ENCODE measurements around the gene UNC13C. TPM values are rescaled to one million over a fixed set of nuclear protein-coding genes. Genes with fewer than 3 reads are reported as not detected.
"Not testable (repeated sequence)": the region's sequence is repeated elsewhere in the genome, so short reads cannot be mapped to it uniquely, and the experiment has no call there.

UNC13C gene
- total RNA-seq (4.4 TPM), polyA plus RNA-seq (ENCODE audit: insufficient read depth in 1 of 8, insufficient read length in 8 of 8, low replicate concordance in 1 of 8) (1 to 10 TPM; 2.0 to 5.7 (median 3.1) TPM)
- long read RNA-seq, donor 1: 0 reads
- long read RNA-seq, donor 2: 0 reads
- long read RNA-seq, donor 3: 0 reads
- long read RNA-seq, donor 4: 0 reads
- long read RNA-seq, donor 5: 0 reads
- long read RNA-seq, donor 6: 0 reads
- long read RNA-seq, donor 7: 0 reads
- long read RNA-seq, donor 8: 0 reads
- long read RNA-seq, donor 9: 0 reads
- long read RNA-seq, donor 10: 0 reads
- long read RNA-seq, donor 11: 0 reads

- WGBS (ENCODE audit: insufficient coverage): 2% methylated on average over 28 of the region's 30 CpGs
- Histone ChIP-seq H3K27ac (ENCODE audit: low read length) (no peak within 1 kb of the TSS), H3K4me3 (ENCODE audit: low read length) (peak within 1 kb of the TSS; percentile 39), H3K36me3 (ENCODE audit: control insufficient read depth, insufficient read depth, low read length) (no peaks in the 10 kb centered on the region), H3K4me1 (ENCODE audit: control insufficient read depth, insufficient read depth, low read length) (peaks cover 6% of the 10 kb centered on the region), H3K9me3 (replicated peaks; ENCODE audit: control insufficient read depth, low read depth, low read length) (no peaks in the 10 kb centered on the region), H3K27me3 (ENCODE audit: control insufficient read depth, insufficient read depth, low read length) (peaks cover 5% of the 10 kb centered on the region)
- peak; percentile 62 for DNase-seq
Measured at GRCh38 chr15:53978253-53978906, at the start of gene UNC13C. Gene UNC13C (plus strand): TSS chr15:53978441. CDS start chr15:54012904, 34,463 bp downstream.

GRCh38 chr15:53936137-53936536 is 42.1 kb upstream of the UNC13C start:
- no peak overlapping the region for H3K27ac ChIP-seq (ENCODE audit: low read length)
- no peaks in the 10 kb centered on the region for H3K36me3 ChIP-seq (ENCODE audit: control insufficient read depth, insufficient read depth, low read length)
- no peaks in the 10 kb centered on the region for H3K27me3 ChIP-seq (ENCODE audit: control insufficient read depth, insufficient read depth, low read length)
- peaks cover 21% of the 10 kb centered on the region for H3K9me3 ChIP-seq (replicated peaks; ENCODE audit: control insufficient read depth, low read depth, low read length)
- no peaks in the 10 kb centered on the region for H3K4me1 ChIP-seq (ENCODE audit: control insufficient read depth, insufficient read depth, low read length)
- no peak overlapping the region for H3K4me3 ChIP-seq (ENCODE audit: low read length)
- DNase-seq: no peak

- peaks cover 21% of the 10 kb centered on the region for H3K9me3 ChIP-seq (replicated peaks; ENCODE audit: control insufficient read depth, low read depth, low read length)
- WGBS (ENCODE audit: insufficient coverage): no CpG with 5 or more reads among the region's 2 CpGs
Measured at GRCh38 chr15:53937632-53938031, 40.6 kb upstream of the UNC13C start.

GRCh38 chr15:53950572-53950971 is 27.7 kb upstream of the UNC13C start:
- Histone ChIP-seq H3K9me3 (replicated peaks; ENCODE audit: control insufficient read depth, low read depth, low read length) (peaks cover 3% of the 10 kb centered on the region), H3K4me3 (ENCODE audit: low read length) (no peak overlapping the region), H3K27me3 (ENCODE audit: control insufficient read depth, insufficient read depth, low read length) (no peaks in the 10 kb centered on the region), H3K4me1 (ENCODE audit: control insufficient read depth, insufficient read depth, low read length) (no peaks in the 10 kb centered on the region), H3K27ac (ENCODE audit: low read length) (no peak overlapping the region), H3K36me3 (ENCODE audit: control insufficient read depth, insufficient read depth, low read length) (no peaks in the 10 kb centered on the region)
- no peak for DNase-seq
- WGBS (ENCODE audit: insufficient coverage): no CpG with 5 or more reads among the region's 3 CpGs

More at GRCh38 chr15:53937632-53938031, 40.6 kb upstream of the UNC13C start:
- H3K4me1 ChIP-seq (ENCODE audit: control insufficient read depth, insufficient read depth, low read length); H3K36me3 ChIP-seq (ENCODE audit: control insufficient read depth, insufficient read depth, low read length); DNase-seq; H3K27me3 ChIP-seq (ENCODE audit: control insufficient read depth, insufficient read depth, low read length); H3K27ac ChIP-seq (ENCODE audit: low read length); H3K4me3 ChIP-seq (ENCODE audit: low read length): not testable (repeated sequence)

- no peaks in the 10 kb centered on the region for H3K9me3 ChIP-seq (replicated peaks; ENCODE audit: control insufficient read depth, low read depth, low read length)
- no peak overlapping the region for H3K27ac ChIP-seq (ENCODE audit: low read length)
- no peak overlapping the region for H3K4me3 ChIP-seq (ENCODE audit: low read length)
- no peaks in the 10 kb centered on the region for H3K27me3 ChIP-seq (ENCODE audit: control insufficient read depth, insufficient read depth, low read length)
- H3K36me3 ChIP-seq (ENCODE audit: control insufficient read depth, insufficient read depth, low read length): no peaks in the 10 kb centered on the region
- DNase-seq: no peak
- H3K4me1 ChIP-seq (ENCODE audit: control insufficient read depth, insufficient read depth, low read length): no peaks in the 10 kb centered on the region
Measured at GRCh38 chr15:53955396-53955795, 22.8 kb upstream of the UNC13C start.

- no peaks in the 10 kb centered on the region for H3K9me3 ChIP-seq (replicated peaks; ENCODE audit: control insufficient read depth, low read depth, low read length)
- no peak overlapping the region for H3K27ac ChIP-seq (ENCODE audit: low read length)
- peak; percentile 38 for DNase-seq
- no CpG with 5 or more reads among the region's 4 CpGs for WGBS (ENCODE audit: insufficient coverage)
- H3K4me1 ChIP-seq (ENCODE audit: control insufficient read depth, insufficient read depth, low read length): no peaks in the 10 kb centered on the region
- H3K36me3 ChIP-seq (ENCODE audit: control insufficient read depth, insufficient read depth, low read length): no peaks in the 10 kb centered on the region
- H3K4me3 ChIP-seq (ENCODE audit: low read length): no peak overlapping the region
- H3K27me3 ChIP-seq (ENCODE audit: control insufficient read depth, insufficient read depth, low read length): no peaks in the 10 kb centered on the region
Measured at GRCh38 chr15:53962646-53963561, 15.3 kb upstream of the UNC13C start.

- Histone ChIP-seq H3K9me3 (replicated peaks; ENCODE audit: control insufficient read depth, low read depth, low read length) (no peaks in the 10 kb centered on the region), H3K4me3 (ENCODE audit: low read length) (no peak overlapping the region), H3K36me3 (ENCODE audit: control insufficient read depth, insufficient read depth, low read length) (no peaks in the 10 kb centered on the region), H3K27me3 (ENCODE audit: control insufficient read depth, insufficient read depth, low read length) (no peaks in the 10 kb centered on the region), H3K4me1 (ENCODE audit: control insufficient read depth, insufficient read depth, low read length) (no peaks in the 10 kb centered on the region), H3K27ac (ENCODE audit: low read length) (no peak overlapping the region)
- peak; percentile 23 for DNase-seq
Measured at GRCh38 chr15:53963801-53964200, 14.4 kb upstream of the UNC13C start.

GRCh38 chr15:53974121-53974520 is 4.1 kb upstream of the UNC13C start:
- no peak overlapping the region for H3K27ac ChIP-seq (ENCODE audit: low read length)
- no peaks in the 10 kb centered on the region for H3K9me3 ChIP-seq (replicated peaks; ENCODE audit: control insufficient read depth, low read depth, low read length)
- H3K4me1 ChIP-seq (ENCODE audit: control insufficient read depth, insufficient read depth, low read length): peaks cover 6% of the 10 kb centered on the region
- DNase-seq: no peak
- no peak overlapping the region for H3K4me3 ChIP-seq (ENCODE audit: low read length)
- no CpG with 5 or more reads among the region's 2 CpGs for WGBS (ENCODE audit: insufficient coverage)
- no peaks in the 10 kb centered on the region for H3K36me3 ChIP-seq (ENCODE audit: control insufficient read depth, insufficient read depth, low read length)
- H3K27me3 ChIP-seq (ENCODE audit: control insufficient read depth, insufficient read depth, low read length): peaks cover 5% of the 10 kb centered on the region

GRCh38 chr15:53974813-53975212 is 3.4 kb upstream of the UNC13C start:
- H3K4me1 ChIP-seq (ENCODE audit: control insufficient read depth, insufficient read depth, low read length): peaks cover 6% of the 10 kb centered on the region
- DNase-seq: no peak
- no peaks in the 10 kb centered on the region for H3K36me3 ChIP-seq (ENCODE audit: control insufficient read depth, insufficient read depth, low read length)
- no CpG with 5 or more reads among the region's 3 CpGs for WGBS (ENCODE audit: insufficient coverage)
- peaks cover 5% of the 10 kb centered on the region for H3K27me3 ChIP-seq (ENCODE audit: control insufficient read depth, insufficient read depth, low read length)
- no peak overlapping the region for H3K4me3 ChIP-seq (ENCODE audit: low read length)
- no peaks in the 10 kb centered on the region for H3K9me3 ChIP-seq (replicated peaks; ENCODE audit: control insufficient read depth, low read depth, low read length)
- no peak overlapping the region for H3K27ac ChIP-seq (ENCODE audit: low read length)

GRCh38 chr15:53976844-53977392 is 1.3 kb upstream of the UNC13C start:
- H3K36me3 ChIP-seq (ENCODE audit: control insufficient read depth, insufficient read depth, low read length): no peaks in the 10 kb centered on the region
- WGBS (ENCODE audit: insufficient coverage): 30% methylated on average over 4 of the region's 8 CpGs
- peaks cover 5% of the 10 kb centered on the region for H3K27me3 ChIP-seq (ENCODE audit: control insufficient read depth, insufficient read depth, low read length)
- DNase-seq: peak; percentile 50
- H3K4me1 ChIP-seq (ENCODE audit: control insufficient read depth, insufficient read depth, low read length): peaks cover 6% of the 10 kb centered on the region
- H3K9me3 ChIP-seq (replicated peaks; ENCODE audit: control insufficient read depth, low read depth, low read length): no peaks in the 10 kb centered on the region
- H3K4me3 ChIP-seq (ENCODE audit: low read length): no peak overlapping the region
- no peak overlapping the region for H3K27ac ChIP-seq (ENCODE audit: low read length)

Data from muscle of leg (tissue), 16 donors.